GM23248 (cell line): ENCODE results near the gene SLC22A12. TPM values are rescaled to one million over a fixed set of nuclear protein-coding genes. Genes with fewer than 3 reads are reported as not detected.

ENCODE experiments used
- DNase-seq: peaks from one replicate; pipeline ENCODE4 v3.0.0-alpha.2; 2015
- H2AFZ ChIP-seq: fragments of 200-600 bp; sonication (generic); 2 replicates; pipeline ENCODE4 v1.6.1; 2016; ENCODE audit warnings: antibody characterized with exemption
- H3F3A ChIP-seq: fragments of 200-600 bp; sonication (generic); 2 replicates; pipeline ENCODE4 v1.6.1; 2016; ENCODE audit warnings: mild to moderate bottlenecking, antibody characterized with exemption, mixed run types; ENCODE audit not compliant: insufficient read depth
- H3K27ac ChIP-seq: fragments of 200-600 bp; sonication (generic); 2 replicates; pipeline ENCODE4 v1.5.1; 2016; ENCODE audit warnings: mild to moderate bottlenecking
- H3K27me3 ChIP-seq: fragments of 200-600 bp; sonication (generic); replicated peaks from 2 replicates; pipeline ENCODE4 v1.6.1; 2016; ENCODE audit warnings: mild to moderate bottlenecking; ENCODE audit not compliant: insufficient read depth
- H3K36me3 ChIP-seq: fragments of 200-600 bp; sonication (generic); 2 replicates; pipeline ENCODE4 v1.6.1; 2016; ENCODE audit warnings: low read depth, mild to moderate bottlenecking
- H3K4me1 ChIP-seq: fragments of 200-600 bp; sonication (generic); 2 replicates; pipeline ENCODE4 v1.6.1; 2016; ENCODE audit warnings: mild to moderate bottlenecking; ENCODE audit not compliant: insufficient read depth
- H3K4me2 ChIP-seq: fragments of 200-600 bp; sonication (generic); one replicate; pipeline ENCODE4 v1.6.1; 2016; ENCODE audit warnings: mild to moderate bottlenecking; ENCODE audit not compliant: unreplicated experiment
- H3K4me3 ChIP-seq: fragments of 200-600 bp; sonication (generic); 2 replicates; pipeline ENCODE4 v1.5.1; 2016; ENCODE audit warnings: mild to moderate bottlenecking
- H3K79me2 ChIP-seq: fragments of 200-600 bp; sonication (generic); 2 replicates; pipeline ENCODE4 v1.6.1; 2016; ENCODE audit warnings: mild to moderate bottlenecking; ENCODE audit not compliant: insufficient read depth
- H3K9ac ChIP-seq: fragments of 200-600 bp; sonication (generic); 2 replicates; pipeline ENCODE4 v1.6.1; 2016; ENCODE audit warnings: mild to moderate bottlenecking
- H3K9me2 ChIP-seq: fragments of 200-600 bp; sonication (generic); 2 replicates; pipeline ENCODE4 v1.6.1; 2016; ENCODE audit warnings: mixed run types, mild to moderate bottlenecking, moderate library complexity; ENCODE audit not compliant: insufficient read depth
- H3K9me3 ChIP-seq: fragments of 200-600 bp; sonication (generic); one replicate; pipeline ENCODE4 v1.6.1; 2017; ENCODE audit warnings: low read depth
- H4K20me1 ChIP-seq: fragments of 200-600 bp; sonication (generic); 2 replicates; pipeline ENCODE4 v1.6.0; 2016; ENCODE audit not compliant: insufficient read depth
- EZH2 ChIP-seq: fragments of 200-600 bp; sonication (generic); IDR thresholded peaks from 2 replicates; pipeline ENCODE4 v1.6.1; 2018; ENCODE audit warnings: antibody characterized with exemption, mild to moderate bottlenecking; ENCODE audit not compliant: insufficient read depth, poor library complexity, severe bottlenecking
- EZH2phosphoT487 ChIP-seq: fragments of 200-600 bp; sonication (generic); IDR thresholded peaks from 2 replicates; pipeline ENCODE4 v1.6.1; 2018; ENCODE audit warnings: antibody characterized with exemption, moderate library complexity, mild to moderate bottlenecking, low read depth; ENCODE audit not compliant: insufficient read depth
- WGBS, 2 experiments: methylation state at CpG; one replicate each; pipeline ENCODE4 v1.1.6; 2015 to 2017; ENCODE audit warnings: low lambda C conversion rate in 2 of 2, low coverage in 1 of 2; ENCODE audit errors: missing lambda C conversion rate in 2 of 2; 5-methylcytosine and 5-hydroxymethylcytosine counted together
- in situ Hi-C: fragments of 300-500 bp; cut with MboI; formaldehyde crosslinking; loops from 2 replicates; pipeline ENCODE4 v1.15.0; 2020
- polyA plus RNA-seq: library from polyadenylated mRNA; unstranded; fragments of >200 nt; fragmentation: Nextera tagmentation; extraction: Ambion mirVana; gene quantifications from 2 replicates; pipeline ENCODE4 v1.2.1, GENCODE V29; 2016
- total RNA-seq: library from RNA; depleted of rRNA; stranded (reverse); fragments of >200 nt; shearing (Covaris generic); gene quantifications from 2 replicates; pipeline ENCODE4 v1.2.3, GENCODE V29; 2014

Gene SLC22A12
- total and polyA plus RNA-seq, 2 experiments from 2014 or later: not detected

DNA sequence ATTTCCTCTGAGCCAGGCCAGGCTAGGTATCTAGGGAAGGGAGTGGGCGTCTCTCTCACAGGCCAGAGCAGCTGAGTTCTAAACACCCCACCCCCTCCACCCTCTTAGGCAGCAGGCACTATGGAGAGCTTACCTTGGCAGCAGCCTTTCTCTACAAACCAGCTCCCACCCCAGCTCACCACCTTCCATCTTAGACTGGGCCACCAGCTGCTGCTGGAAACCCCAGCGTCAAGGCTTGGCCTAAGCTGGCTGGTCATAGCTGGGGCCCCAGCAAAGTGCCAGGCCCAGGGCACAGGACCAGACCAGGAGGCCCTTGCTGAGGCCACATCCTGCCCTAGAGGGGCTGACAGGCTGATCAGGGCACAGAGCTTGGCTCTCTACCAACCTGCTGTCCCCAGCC, 20.2 kb downstream of the SLC22A12 start:
- WGBS, 2 experiments: 67 to 69% methylated on average over 2 of the region's 2 CpGs
- H3K79me2 ChIP-seq: no peaks in the 10 kb centered on the region
- no peak overlapping the region for H3K4me3 ChIP-seq

GRCh38 chr11:64611869-64612646, 21.0 kb downstream of the SLC22A12 start:
- 46 to 48% methylated on average over 10 to 11 of the region's 11 CpGs for WGBS, 2 experiments
- Histone ChIP-seq H3K79me2 (no peaks in the 10 kb centered on the region), H3K4me1 (no peaks in the 10 kb centered on the region), H3K9ac (no peak overlapping the region), H2AFZ (no peak overlapping the region), H3K4me3 (no peak overlapping the region), H4K20me1 (no peaks in the 10 kb centered on the region), H3K9me3 (no peaks in the 10 kb centered on the region), H3K9me2 (no peaks in the 10 kb centered on the region), H3K27ac (no peak overlapping the region), H3K27me3 (0 out of 2 replicates have a peak, but pooled peaks cover 5% of the 10 kb centered on the region), H3K4me2 (no peak overlapping the region), H3K36me3 (no peaks in the 10 kb centered on the region), H3F3A (no peaks in the 10 kb centered on the region)
- in situ Hi-C loops: no loop called here
- DNase-seq: peak; percentile 34
- TF ChIP-seq EZH2phosphoT487 (no peak), EZH2 (no peak)

More for the DNA sequence above, 20.2 kb downstream of the SLC22A12 start:
- Histone ChIP-seq H3K9me3 (no peaks in the 10 kb centered on the region), H3F3A (no peaks in the 10 kb centered on the region), H3K36me3 (no peaks in the 10 kb centered on the region), H3K4me1 (no peaks in the 10 kb centered on the region), H3K9me2 (no peaks in the 10 kb centered on the region), H2AFZ (no peak overlapping the region), H3K27me3 (0 out of 2 replicates have a peak, but pooled peaks cover 5% of the 10 kb centered on the region), H4K20me1 (no peaks in the 10 kb centered on the region), H3K4me2 (no peak overlapping the region), H3K9ac (no peak overlapping the region), H3K27ac (no peak overlapping the region)
- TF ChIP-seq EZH2phosphoT487 (no peak), EZH2 (no peak)
- in situ Hi-C loops: no loop called here
- no peak for DNase-seq

- H3K27ac ChIP-seq: no peak overlapping the region
- H3F3A ChIP-seq: no peaks in the 10 kb centered on the region
- H3K4me1 ChIP-seq: no peaks in the 10 kb centered on the region
- H3K4me2 ChIP-seq: no peak overlapping the region
- no peaks in the 10 kb centered on the region for H3K9me2 ChIP-seq
- H3K9ac ChIP-seq: no peak overlapping the region
- 66 to 69% methylated on average over 6 of the region's 6 CpGs for whole genome bisulfite sequencing, 2 experiments
- no peaks in the 10 kb centered on the region for H3K36me3 ChIP-seq
- no peaks in the 10 kb centered on the region for H4K20me1 ChIP-seq
- H2AFZ ChIP-seq: no peak overlapping the region
- in situ Hi-C loops: no loop called here
- TF ChIP-seq EZH2 (no peak), EZH2phosphoT487 (no peak)
- 0 out of 2 replicates have a peak, but pooled peaks cover under 1% of the 10 kb centered on the region for H3K27me3 ChIP-seq
- no peaks in the 10 kb centered on the region for H3K9me3 ChIP-seq
- no peaks in the 10 kb centered on the region for H3K79me2 ChIP-seq
- no peak overlapping the region for H3K4me3 ChIP-seq
- no peak for DNase-seq
Measured at GRCh38 chr11:64613648-64614047, 22.6 kb downstream of the SLC22A12 start.

DNA sequence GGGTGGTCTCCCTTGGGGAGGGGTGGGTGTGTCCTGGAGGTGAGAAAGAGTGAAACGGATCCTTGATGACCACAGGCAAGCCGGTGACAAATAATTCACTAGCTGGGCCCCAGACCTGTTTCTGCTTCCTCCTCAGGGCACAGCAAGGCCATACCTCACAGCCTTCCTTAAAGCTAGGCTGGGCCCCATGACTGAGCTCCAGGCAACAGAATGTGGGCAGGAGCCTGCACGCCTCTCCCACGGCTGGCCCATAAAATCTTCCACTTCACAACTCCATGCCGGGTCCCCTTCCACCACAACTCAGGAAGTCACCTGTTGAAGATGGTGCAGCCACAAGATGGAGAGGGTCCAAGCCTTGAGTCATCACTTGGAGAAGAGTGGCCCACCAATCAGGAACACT, 23.9 kb downstream of the SLC22A12 start:
- Histone ChIP-seq H3K4me1 (no peaks in the 10 kb centered on the region), H4K20me1 (no peaks in the 10 kb centered on the region), H3F3A (no peaks in the 10 kb centered on the region), H3K27ac (no peak overlapping the region), H3K9me2 (no peaks in the 10 kb centered on the region), H3K4me2 (no peak overlapping the region), H3K36me3 (no peaks in the 10 kb centered on the region), H3K9ac (no peak overlapping the region), H3K4me3 (no peak overlapping the region), H3K79me2 (no peaks in the 10 kb centered on the region), H2AFZ (no peak overlapping the region), H3K27me3 (no peaks in the 10 kb centered on the region), H3K9me3 (no peaks in the 10 kb centered on the region)
- 71 to 75% methylated on average over 5 of the region's 5 CpGs for WGBS, 2 experiments
- no peak for DNase-seq
- no peak for TF ChIP-seq EZH2phosphoT487
- TF ChIP-seq EZH2: no peak
- in situ Hi-C loops: no loop called here
